SK-N-SH treated with all-trans-retinoic acid at 6 μM for 48 hours (cell line): ENCODE results near the gene TMEM132C.

Source experiments
- ATAC-seq: fragments of 200-7000 bp; cut with Tn5 transposase; 3 replicates; pipeline ENCODE4 v1.9.1; 2020; ENCODE audit warnings: mild to moderate bottlenecking, moderate library complexity
- ARNTL ChIP-seq: fragments of 450-650 bp; formaldehyde crosslinking; IDR thresholded peaks from 2 replicates; pipeline ENCODE4 v1.5.0; 2020; ENCODE audit warnings: low read depth, mild to moderate bottlenecking, moderate library complexity, borderline replicate concordance
- BACH2 ChIP-seq: fragments of 250-450 bp; sonication (Bioruptor Pico); IDR thresholded peaks from 2 replicates; pipeline ENCODE4 v1.9.0; 2021; ENCODE audit warnings: mild to moderate bottlenecking, borderline replicate concordance
- CSRNP3 ChIP-seq: fragments of 250-450 bp; sonication (Bioruptor Pico); IDR thresholded peaks from 2 replicates; pipeline ENCODE4 v1.5.1; 2021; ENCODE audit warnings: mild to moderate bottlenecking, moderate library complexity
- ESRRG ChIP-seq: fragments of 250-450 bp; sonication (Bioruptor Pico); IDR thresholded peaks from 2 replicates; pipeline ENCODE4 v1.6.1; 2021; ENCODE audit warnings: mild to moderate bottlenecking
- GLIS3 ChIP-seq: fragments of 250-450 bp; sonication (Bioruptor Pico); IDR thresholded peaks from 2 replicates; pipeline ENCODE4 v1.5.0; 2020; ENCODE audit warnings: mild to moderate bottlenecking, moderate library complexity
- ISL1 ChIP-seq: fragments of 250-450 bp; sonication (Bioruptor Pico); IDR thresholded peaks from 2 replicates; pipeline ENCODE4 v2.1.2; 2022; ENCODE audit warnings: mild to moderate bottlenecking, moderate library complexity
- OSR1 ChIP-seq: fragments of 250-450 bp; sonication (Bioruptor Pico); IDR thresholded peaks from 2 replicates; pipeline ENCODE4 v1.8.0; 2022; ENCODE audit warnings: moderate library complexity, mild to moderate bottlenecking, inconsistent platforms
- PATZ1 ChIP-seq: fragments of 250-450 bp; sonication (Bioruptor Pico); IDR thresholded peaks from 2 replicates; pipeline ENCODE4 v1.8.0; 2020; ENCODE audit warnings: mild to moderate bottlenecking, moderate library complexity, borderline replicate concordance
- PPARA ChIP-seq: fragments of 250-450 bp; sonication (Bioruptor Pico); IDR thresholded peaks from 2 replicates; pipeline ENCODE4 v1.5.0; 2020; ENCODE audit warnings: mild to moderate bottlenecking, borderline replicate concordance
- RARB ChIP-seq: fragments of 250-450 bp; sonication (Bioruptor Pico); IDR thresholded peaks from 2 replicates; pipeline ENCODE4 v1.8.0; 2021; ENCODE audit warnings: mild to moderate bottlenecking, moderate library complexity
- SNAI2 ChIP-seq: fragments of 250-450 bp; sonication (Bioruptor Pico); IDR thresholded peaks from 2 replicates; pipeline ENCODE4 v1.5.0; 2020; ENCODE audit warnings: mild to moderate bottlenecking, moderate library complexity
- TCF4 ChIP-seq: fragments of 250-450 bp; sonication (Bioruptor Pico); IDR thresholded peaks from 2 replicates; pipeline ENCODE4 v1.8.0; 2021; ENCODE audit warnings: mild to moderate bottlenecking, moderate library complexity, borderline replicate concordance
- TSHZ2 ChIP-seq: fragments of 250-450 bp; sonication (Bioruptor Pico); IDR thresholded peaks from 2 replicates; pipeline ENCODE4 v1.5.0; 2020; ENCODE audit warnings: mild to moderate bottlenecking, moderate library complexity
- ZFP3 ChIP-seq: fragments of 250-450 bp; sonication (Bioruptor Pico); IDR thresholded peaks from 2 replicates; pipeline ENCODE4 v1.5.0; 2020; ENCODE audit warnings: mild to moderate bottlenecking, moderate library complexity
- ZFP30 ChIP-seq: fragments of 450-650 bp; formaldehyde crosslinking; IDR thresholded peaks from 2 replicates; pipeline ENCODE4 v1.5.0; 2022; ENCODE audit warnings: mild to moderate bottlenecking, moderate library complexity
- ZNF565 ChIP-seq: fragments of 450-650 bp; formaldehyde crosslinking; conservative IDR thresholded peaks from 2 replicates; pipeline ENCODE4 v1.5.0; 2020; ENCODE audit warnings: low read depth, mild to moderate bottlenecking, moderate library complexity
- ZNF70 ChIP-seq: fragments of 450-650 bp; formaldehyde crosslinking; IDR thresholded peaks from 2 replicates; pipeline ENCODE4 v1.5.0; 2020; ENCODE audit warnings: mild to moderate bottlenecking, moderate library complexity
- ZNF8 ChIP-seq: fragments of 450-650 bp; formaldehyde crosslinking; IDR thresholded peaks from 2 replicates; pipeline ENCODE4 v1.5.0; 2020; ENCODE audit warnings: mild to moderate bottlenecking, moderate library complexity

The TMEM132C gene

GRCh38 chr12:128236525-128236924 is 30.4 kb upstream of the TMEM132C start:
- no peak for ATAC-seq
- TF ChIP-seq SNAI2 (CRISPR knock-in tag) = no peak
- TF ChIP-seq ZNF565 (CRISPR knock-in tag) = no peak
- no peak for TF ChIP-seq ZNF8
- TF ChIP-seq CSRNP3 (CRISPR knock-in tag) = no peak
- no peak for TF ChIP-seq PATZ1 (CRISPR knock-in tag)
- no peak for TF ChIP-seq OSR1 (CRISPR knock-in tag)
- TF ChIP-seq TCF4 (CRISPR knock-in tag) = no peak

GRCh38 chr12:128240745-128241144 is 26.2 kb upstream of the TMEM132C start:
- TF ChIP-seq ESRRG = no peak
- TF ChIP-seq CSRNP3 (CRISPR knock-in tag) = no peak
- no peak for ATAC-seq

GRCh38 chr12:128245121-128245520 is 21.8 kb upstream of the TMEM132C start:
- TF ChIP-seq TSHZ2 (CRISPR knock-in tag) (no peak), CSRNP3 (CRISPR knock-in tag) (no peak), RARB (CRISPR knock-in tag) (no peak), ISL1 (CRISPR knock-in tag) (no peak), ZNF8 (no peak), TCF4 (CRISPR knock-in tag) (no peak), ZFP30 (CRISPR knock-in tag) (no peak), BACH2 (CRISPR knock-in tag) (no peak), GLIS3 (CRISPR knock-in tag) (no peak), ARNTL (CRISPR knock-in tag) (no peak), SNAI2 (CRISPR knock-in tag) (no peak), PPARA (CRISPR knock-in tag) (no peak), PATZ1 (CRISPR knock-in tag) (no peak), ZNF565 (CRISPR knock-in tag) (no peak), ZNF70 (no peak), ZFP3 (CRISPR knock-in tag) (no peak)
- no peak for ATAC-seq
